ENCODE measurements around the gene C19orf18. TPM values are rescaled to one million over a fixed set of nuclear protein-coding genes. Genes with fewer than 3 reads are reported as not detected.

Gene C19orf18
- total RNA-seq, 1 experiment from 2014 or later, result 0.98 TPM

DNA sequence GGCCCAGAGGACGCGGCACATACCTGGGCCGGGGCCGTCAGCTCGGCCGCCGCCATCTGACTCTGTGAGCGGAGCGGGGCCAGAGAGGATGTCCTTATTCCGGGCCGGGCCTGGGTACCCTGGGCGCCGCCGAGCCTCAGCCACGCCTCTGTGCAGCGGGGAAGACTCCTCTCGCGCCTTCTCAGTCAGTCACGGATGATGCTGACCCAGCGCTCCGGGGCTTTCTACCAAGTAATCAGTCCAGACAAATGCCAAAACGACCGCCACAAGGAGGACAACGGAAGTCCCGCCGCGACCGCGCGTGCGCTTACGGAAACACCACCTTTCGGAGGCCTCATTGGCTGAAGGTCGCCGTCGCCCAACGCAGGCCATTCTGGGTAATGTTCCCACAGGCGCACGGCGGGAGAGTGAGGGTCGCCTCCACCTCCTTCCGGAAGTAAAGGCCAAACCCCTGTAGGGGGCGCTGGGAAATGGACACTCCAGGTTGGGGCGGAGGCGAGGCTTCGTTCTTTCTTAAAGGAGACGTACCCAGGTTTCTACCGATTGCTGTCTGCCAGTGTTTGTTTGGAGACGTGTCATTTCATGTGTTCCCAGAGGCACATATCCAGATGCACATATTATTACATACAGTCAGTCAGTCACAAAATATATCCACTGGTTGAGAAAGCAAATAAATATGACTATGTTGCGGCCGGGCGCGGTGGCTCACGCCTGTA is 26.8 kb downstream of the C19orf18 start, which contains the start of gene ZNF256:
Gene ZNF256, minus strand, starts transcription at position 288 of the 716 bp plus-strand sequence. Its CDS starts 232 bp downstream, at position 56.
- intact Hi-C loops (cut with micrococcal nuclease; ENCODE audit: unreplicated experiment) (no loop called here), in situ Hi-C loops (cut with HindIII; ENCODE audit: low pct_unique_long_range_greater_than_20kb, low sequenced_read_pairs) (no loop called here)
- Histone ChIP-seq H3K27ac (ENCODE audit: low read length) (peak within 1 kb of the TSS; percentile 78), H3K4me1 (ENCODE audit: control insufficient read depth, insufficient read depth, low read length) (no peaks in the 10 kb centered on the region), H3K36me3 (ENCODE audit: control insufficient read depth, insufficient read depth, low read length) (no peaks in the 10 kb centered on the region), H3K27me3 (ENCODE audit: control insufficient read depth, insufficient read depth, low read length) (no peaks in the 10 kb centered on the region), H3K9me3 (ENCODE audit: control insufficient read depth, insufficient read depth, low read depth, low read length) (peaks cover 45% of the 10 kb centered on the region), H3K4me3 (ENCODE audit: low read depth in 2 of 2, low read length in 2 of 2) (peak within 1 kb of the TSS; percentile 88 to 90)
- TF ChIP-seq POLR2AphosphoS5 (IDR thresholded peaks at IDR 0.05; ENCODE audit: low read depth, low read length), result peak; percentile 76
- TF ChIP-seq, protein P1, sequence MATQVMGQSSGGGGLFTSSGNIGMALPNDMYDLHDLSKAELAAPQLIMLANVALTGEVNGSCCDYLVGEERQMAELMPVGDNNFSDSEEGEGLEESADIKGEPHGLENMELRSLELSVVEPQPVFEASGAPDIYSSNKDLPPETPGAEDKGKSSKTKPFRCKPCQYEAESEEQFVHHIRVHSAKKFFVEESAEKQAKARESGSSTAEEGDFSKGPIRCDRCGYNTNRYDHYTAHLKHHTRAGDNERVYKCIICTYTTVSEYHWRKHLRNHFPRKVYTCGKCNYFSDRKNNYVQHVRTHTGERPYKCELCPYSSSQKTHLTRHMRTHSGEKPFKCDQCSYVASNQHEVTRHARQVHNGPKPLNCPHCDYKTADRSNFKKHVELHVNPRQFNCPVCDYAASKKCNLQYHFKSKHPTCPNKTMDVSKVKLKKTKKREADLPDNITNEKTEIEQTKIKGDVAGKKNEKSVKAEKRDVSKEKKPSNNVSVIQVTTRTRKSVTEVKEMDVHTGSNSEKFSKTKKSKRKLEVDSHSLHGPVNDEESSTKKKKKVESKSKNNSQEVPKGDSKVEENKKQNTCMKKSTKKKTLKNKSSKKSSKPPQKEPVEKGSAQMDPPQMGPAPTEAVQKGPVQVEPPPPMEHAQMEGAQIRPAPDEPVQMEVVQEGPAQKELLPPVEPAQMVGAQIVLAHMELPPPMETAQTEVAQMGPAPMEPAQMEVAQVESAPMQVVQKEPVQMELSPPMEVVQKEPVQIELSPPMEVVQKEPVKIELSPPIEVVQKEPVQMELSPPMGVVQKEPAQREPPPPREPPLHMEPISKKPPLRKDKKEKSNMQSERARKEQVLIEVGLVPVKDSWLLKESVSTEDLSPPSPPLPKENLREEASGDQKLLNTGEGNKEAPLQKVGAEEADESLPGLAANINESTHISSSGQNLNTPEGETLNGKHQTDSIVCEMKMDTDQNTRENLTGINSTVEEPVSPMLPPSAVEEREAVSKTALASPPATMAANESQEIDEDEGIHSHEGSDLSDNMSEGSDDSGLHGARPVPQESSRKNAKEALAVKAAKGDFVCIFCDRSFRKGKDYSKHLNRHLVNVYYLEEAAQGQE (IDR thresholded peaks at IDR 0.05; ENCODE audit: insufficient read depth in 1 of 2, low read depth in 2 of 2, low read length in 1 of 2), result no peak
- peak; percentile 66; the same call in 1 of the 2 replicates for TF ChIP-seq SIN3A (IDR thresholded peaks at IDR 0.05; ENCODE audit: borderline replicate concordance, insufficient read depth, low read depth, low read length)
- no peak; the same call in 1 of the 2 replicates for TF ChIP-seq TCF7L2 (IDR thresholded peaks at IDR 0.05; ENCODE audit: low read depth, low read length)
- TF ChIP-seq, protein P2, sequence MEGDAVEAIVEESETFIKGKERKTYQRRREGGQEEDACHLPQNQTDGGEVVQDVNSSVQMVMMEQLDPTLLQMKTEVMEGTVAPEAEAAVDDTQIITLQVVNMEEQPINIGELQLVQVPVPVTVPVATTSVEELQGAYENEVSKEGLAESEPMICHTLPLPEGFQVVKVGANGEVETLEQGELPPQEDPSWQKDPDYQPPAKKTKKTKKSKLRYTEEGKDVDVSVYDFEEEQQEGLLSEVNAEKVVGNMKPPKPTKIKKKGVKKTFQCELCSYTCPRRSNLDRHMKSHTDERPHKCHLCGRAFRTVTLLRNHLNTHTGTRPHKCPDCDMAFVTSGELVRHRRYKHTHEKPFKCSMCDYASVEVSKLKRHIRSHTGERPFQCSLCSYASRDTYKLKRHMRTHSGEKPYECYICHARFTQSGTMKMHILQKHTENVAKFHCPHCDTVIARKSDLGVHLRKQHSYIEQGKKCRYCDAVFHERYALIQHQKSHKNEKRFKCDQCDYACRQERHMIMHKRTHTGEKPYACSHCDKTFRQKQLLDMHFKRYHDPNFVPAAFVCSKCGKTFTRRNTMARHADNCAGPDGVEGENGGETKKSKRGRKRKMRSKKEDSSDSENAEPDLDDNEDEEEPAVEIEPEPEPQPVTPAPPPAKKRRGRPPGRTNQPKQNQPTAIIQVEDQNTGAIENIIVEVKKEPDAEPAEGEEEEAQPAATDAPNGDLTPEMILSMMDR (IDR thresholded peaks at IDR 0.05), result peak; percentile 88
- POLR2A ChIA-PET, result no interaction called here
- CTCF ChIA-PET, result interaction anchor here (0.6 kb wide), 1 partner anchor 32 kb away, joined by 3 read pairs; no protein-coding TSS in a partner anchor
- DNase-seq (ENCODE audit: low read depth, low spot score) (peak; percentile 84), ATAC-seq (peak; percentile 99)
- no TSS peak for BruUV-seq (replicated peaks)

DNA sequence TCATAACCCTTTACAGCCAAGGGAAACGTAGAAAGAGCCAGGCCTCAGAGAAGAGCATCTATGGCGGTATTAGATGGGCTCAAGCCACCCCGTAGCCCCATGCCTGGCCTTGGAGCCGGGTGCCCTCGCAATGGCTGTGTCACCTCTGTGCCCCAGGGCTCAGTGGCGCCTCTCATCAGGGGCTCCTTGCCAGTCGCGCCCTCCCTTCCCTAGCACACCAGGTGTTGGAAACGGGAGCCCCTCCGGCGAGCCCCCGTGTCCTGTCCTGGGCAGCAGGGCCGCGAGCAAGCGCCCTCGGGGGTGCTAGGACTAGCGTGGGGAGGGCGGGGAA is 27.3 kb downstream of the C19orf18 start:
- H3K4me1 ChIP-seq (ENCODE audit: control insufficient read depth, insufficient read depth, low read length), result no peaks in the 10 kb centered on the region
- ATAC-seq (peak; percentile 22), DNase-seq (ENCODE audit: low read depth, low spot score) (no peak)
- TF ChIP-seq, protein P2 (IDR thresholded peaks at IDR 0.05), result no peak
- no peak for TF ChIP-seq SIN3A (IDR thresholded peaks at IDR 0.05; ENCODE audit: borderline replicate concordance, insufficient read depth, low read depth, low read length)
- TF ChIP-seq TCF7L2 (IDR thresholded peaks at IDR 0.05; ENCODE audit: low read depth, low read length), result no peak
- TF ChIP-seq, protein P1 (IDR thresholded peaks at IDR 0.05; ENCODE audit: insufficient read depth in 1 of 2, low read depth in 2 of 2, low read length in 1 of 2), result no peak
- H3K9me3 ChIP-seq (ENCODE audit: control insufficient read depth, insufficient read depth, low read depth, low read length), result peaks cover 51% of the 10 kb centered on the region
- intact Hi-C loops (cut with micrococcal nuclease; ENCODE audit: unreplicated experiment) (no loop called here), in situ Hi-C loops (cut with HindIII; ENCODE audit: low pct_unique_long_range_greater_than_20kb, low sequenced_read_pairs) (no loop called here)
- peak overlapping the region; percentile 78 for H3K27ac ChIP-seq (ENCODE audit: low read length)
- CTCF ChIA-PET, result no interaction called here
- POLR2A ChIA-PET, result no interaction called here
- no peaks in the 10 kb centered on the region for H3K27me3 ChIP-seq (ENCODE audit: control insufficient read depth, insufficient read depth, low read length)
- H3K36me3 ChIP-seq (ENCODE audit: control insufficient read depth, insufficient read depth, low read length), result no peaks in the 10 kb centered on the region
- H3K4me3 ChIP-seq (ENCODE audit: low read depth in 2 of 2, low read length in 2 of 2), result peak overlapping the region; percentile 88 to 90
- BruUV-seq (replicated peaks), result no TSS peak
